Breast epithelium (tissue), 3 donors: Measurements from ENCODE around the gene FUZ.

Experiments
- POLR2A ChIP-seq: fragments of 450-650 bp; IDR thresholded peaks from one replicate; pipeline ENCODE4 v1.6.1; 2016; ENCODE audit warnings: antibody characterized with exemption, mild to moderate bottlenecking, moderate library complexity
- TF ChIP-seq, protein P1 (sequence below), 3 donors: fragments of 450-650 bp; IDR thresholded peaks; one replicate each; pipeline ENCODE4 v1.5.1; 2016 to 2017; ENCODE audit warnings: antibody characterized with exemption in 3 of 3, mild to moderate bottlenecking in 3 of 3, moderate library complexity in 3 of 3

DNA sequence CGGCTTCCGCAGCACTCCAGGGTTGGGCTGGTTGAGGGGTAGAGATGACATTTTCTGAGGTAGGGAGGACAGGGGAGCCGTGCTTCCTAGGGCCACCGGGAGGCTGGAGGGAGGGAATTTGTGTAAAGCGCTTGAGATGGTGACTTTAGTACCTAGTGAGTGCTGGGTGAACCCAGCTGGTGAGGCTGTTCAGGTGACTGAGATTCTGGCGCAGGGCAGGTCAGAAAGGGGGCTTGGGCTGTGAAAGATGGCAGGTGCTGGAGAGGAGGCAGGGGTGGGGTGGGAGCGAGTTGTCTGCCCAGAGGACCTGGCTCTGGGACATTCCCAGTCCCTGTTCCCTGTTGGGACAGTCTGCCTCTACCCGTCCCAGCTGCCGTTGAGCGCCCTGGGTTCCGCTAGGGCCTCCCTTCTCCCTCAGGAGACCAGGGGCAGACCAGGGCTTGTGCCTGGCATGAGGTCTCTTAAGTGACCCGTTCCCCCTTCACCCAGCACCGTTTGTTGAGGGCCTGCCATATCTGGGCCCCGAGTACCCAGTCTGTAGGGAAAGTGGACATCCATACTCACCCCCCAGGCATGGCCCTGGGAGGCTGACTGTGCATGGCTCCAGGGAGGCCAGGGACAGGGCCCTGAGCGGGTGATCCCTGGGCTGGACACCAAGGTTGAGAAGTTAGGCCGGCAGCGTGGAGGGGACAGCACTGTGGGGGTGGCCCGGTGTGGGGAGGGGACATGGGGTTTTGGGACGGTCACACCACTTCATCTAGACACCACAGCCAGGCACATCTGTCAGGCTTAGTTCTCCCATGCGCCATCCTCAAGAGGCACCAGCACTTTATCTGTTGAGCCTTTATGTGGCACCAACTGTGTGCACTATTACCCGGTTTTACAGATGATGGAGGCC lies 42.8 kb upstream of the FUZ start:
- TF ChIP-seq, protein P1, sequence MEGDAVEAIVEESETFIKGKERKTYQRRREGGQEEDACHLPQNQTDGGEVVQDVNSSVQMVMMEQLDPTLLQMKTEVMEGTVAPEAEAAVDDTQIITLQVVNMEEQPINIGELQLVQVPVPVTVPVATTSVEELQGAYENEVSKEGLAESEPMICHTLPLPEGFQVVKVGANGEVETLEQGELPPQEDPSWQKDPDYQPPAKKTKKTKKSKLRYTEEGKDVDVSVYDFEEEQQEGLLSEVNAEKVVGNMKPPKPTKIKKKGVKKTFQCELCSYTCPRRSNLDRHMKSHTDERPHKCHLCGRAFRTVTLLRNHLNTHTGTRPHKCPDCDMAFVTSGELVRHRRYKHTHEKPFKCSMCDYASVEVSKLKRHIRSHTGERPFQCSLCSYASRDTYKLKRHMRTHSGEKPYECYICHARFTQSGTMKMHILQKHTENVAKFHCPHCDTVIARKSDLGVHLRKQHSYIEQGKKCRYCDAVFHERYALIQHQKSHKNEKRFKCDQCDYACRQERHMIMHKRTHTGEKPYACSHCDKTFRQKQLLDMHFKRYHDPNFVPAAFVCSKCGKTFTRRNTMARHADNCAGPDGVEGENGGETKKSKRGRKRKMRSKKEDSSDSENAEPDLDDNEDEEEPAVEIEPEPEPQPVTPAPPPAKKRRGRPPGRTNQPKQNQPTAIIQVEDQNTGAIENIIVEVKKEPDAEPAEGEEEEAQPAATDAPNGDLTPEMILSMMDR (IDR thresholded peaks at IDR 0.05) = no peak
- no peak for TF ChIP-seq POLR2A
